ENCODE data around the gene ANKRD26. TPM values are rescaled to one million over a fixed set of nuclear protein-coding genes. Genes with fewer than 3 reads are reported as not detected.

The ANKRD26 gene
- total and polyA plus RNA-seq, 2 experiments from 2014 or later: 7.9 to 23.1 TPM

GRCh38 chr10:27138277-27138676, 38.0 kb upstream of the ANKRD26 start (continued):
- no peak for TF ChIP-seq ZNF462 (CRISPR knock-in tag; IDR thresholded peaks at IDR 0.05)
- no peak for TF ChIP-seq CREB1 (CRISPR knock-in tag; IDR thresholded peaks at IDR 0.05; ENCODE audit: low read depth)
- no peak for TF ChIP-seq STAT1 (IDR thresholded peaks at IDR 0.05; ENCODE audit: unreplicated experiment)
- TF ChIP-seq ETS1 (IDR thresholded peaks at IDR 0.05): no peak
- TF ChIP-seq NANOG (IDR thresholded peaks at IDR 0.05; ENCODE audit: borderline replicate concordance): no peak

- H3F3A ChIP-seq (replicated peaks; ENCODE audit: low read depth): no peaks in the 10 kb centered on the region
- H3K27me3 ChIP-seq (ENCODE audit: insufficient read depth): no peaks in the 10 kb centered on the region
- H3K9me2 ChIP-seq (ENCODE audit: insufficient read depth): no peaks in the 10 kb centered on the region
- H3K4me1 ChIP-seq (ENCODE audit: insufficient read depth): no peaks in the 10 kb centered on the region
- Mint-ChIP-seq H3K36me3 (ENCODE audit: low read depth) (peaks cover 56% of the 10 kb centered on the region), H3K9me3 (no peaks in the 10 kb centered on the region), H3K27ac (no peak overlapping the region), H3K4me1 (no peaks in the 10 kb centered on the region), H3K4me3 (no peak overlapping the region), H3K27me3 (ENCODE audit: insufficient read depth, low read depth, poor library complexity) (peaks cover 3% of the 10 kb centered on the region)
- DNase-seq (ENCODE audit: low spot score) (no peak), ATAC-seq (no peak)
- H2AFZ ChIP-seq: no peak overlapping the region
- 0 out of 2 replicates have a peak, but pooled peaks cover 4% of the 10 kb centered on the region for H3K79me2 ChIP-seq (replicated peaks; ENCODE audit: insufficient read depth)
- TF ChIP-seq CTCF (conservative IDR thresholded peaks at IDR 0.05; ENCODE audit: low read depth in 2 of 2) (no peak), EZH2 (IDR thresholded peaks at IDR 0.05; ENCODE audit: low read depth, unreplicated experiment) (no peak), CREB1 (CRISPR knock-in tag; IDR thresholded peaks at IDR 0.05; ENCODE audit: low read depth) (no peak), ETS1 (IDR thresholded peaks at IDR 0.05) (no peak), ZNF114 (CRISPR knock-in tag; IDR thresholded peaks at IDR 0.05) (no peak), ZNF331 (CRISPR knock-in tag; IDR thresholded peaks at IDR 0.05; ENCODE audit: low read depth) (no peak), REST (IDR thresholded peaks at IDR 0.05; ENCODE audit: unreplicated experiment) (no peak)
- no peak overlapping the region for H3K4me2 ChIP-seq
- H3K4me3 ChIP-seq: no peak overlapping the region
- H3K27ac ChIP-seq (ENCODE audit: low read depth): no peak overlapping the region
- H3K36me3 ChIP-seq (ENCODE audit: insufficient read depth): peaks cover 66% of the 10 kb centered on the region
- peaks cover 12% of the 10 kb centered on the region for H4K20me1 ChIP-seq (replicated peaks; ENCODE audit: insufficient read depth)
Measured at GRCh38 chr10:27134371-27134770, 34.1 kb upstream of the ANKRD26 start.

All from GM23338 (cell line).